ENCODE measurements around the gene ADGRD2. TPM values are rescaled to one million over a fixed set of nuclear protein-coding genes. Genes with fewer than 3 reads are reported as not detected.

The ADGRD2 gene
- total and polyA plus RNA-seq, 4 donors: not detected

DNA sequence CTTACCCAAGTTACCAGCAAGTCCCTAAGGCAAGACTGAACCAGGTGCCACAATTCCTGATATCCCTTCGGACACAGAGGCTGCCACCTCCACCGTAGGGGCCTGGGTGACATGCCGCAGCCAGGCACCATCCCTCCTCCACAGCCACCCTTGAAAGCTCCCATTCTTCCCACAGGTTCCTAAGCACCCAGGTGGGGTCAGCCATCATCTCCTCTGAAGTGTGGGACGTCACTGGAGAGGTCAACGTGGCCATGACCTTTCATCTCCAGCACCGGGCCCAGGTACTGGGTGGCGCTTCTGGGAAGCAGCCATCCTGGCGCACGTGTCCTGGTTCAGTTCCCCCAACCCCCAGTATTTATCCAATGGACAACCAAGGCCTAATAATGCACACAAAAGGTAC, 8.2 kb downstream of the ADGRD2 start:
- DNase-seq (ENCODE audit: low spot score): no peak
- Histone ChIP-seq H3K9ac (ENCODE audit: low read depth in 1 of 2, low read length in 2 of 2) (no peak overlapping the region), H3K9me3 (ENCODE audit: control insufficient read depth in 4 of 4, low read length in 3 of 4) (peaks cover 0 to 3% (median 0%) of the 10 kb centered on the region in 4 donors), H3K4me3 (ENCODE audit: low read depth in 1 of 3, low read length in 3 of 3) (no peak overlapping the region), H3K27ac (ENCODE audit: low read depth in 1 of 2, low read length in 2 of 2) (no peak overlapping the region), H3K4me1 (ENCODE audit: control insufficient read depth in 4 of 4, insufficient read depth in 4 of 4, low read length in 3 of 4) (peaks cover 0 to under 1% (median 0%) of the 10 kb centered on the region in 4 donors), H3K36me3 (ENCODE audit: control insufficient read depth in 4 of 4, insufficient read depth in 3 of 4, low read depth in 1 of 4, low read length in 3 of 4) (no peaks in the 10 kb centered on the region), H3K27me3 (ENCODE audit: control insufficient read depth in 4 of 4, insufficient read depth in 4 of 4, low read length in 3 of 4) (no peaks in the 10 kb centered on the region)
- 83% methylated on average over 9 of the region's 9 CpGs for WGBS
- no peak for TF ChIP-seq NR2F2 (IDR thresholded peaks at IDR 0.05)

- no peak for DNase-seq (ENCODE audit: low spot score)
- Histone ChIP-seq H3K27me3 (ENCODE audit: control insufficient read depth in 4 of 4, insufficient read depth in 4 of 4, low read length in 3 of 4) (no peaks in the 10 kb centered on the region), H3K27ac (ENCODE audit: low read depth in 1 of 2, low read length in 2 of 2) (no peak overlapping the region), H3K36me3 (ENCODE audit: control insufficient read depth in 4 of 4, insufficient read depth in 3 of 4, low read depth in 1 of 4, low read length in 3 of 4) (no peaks in the 10 kb centered on the region), H3K9me3 (ENCODE audit: control insufficient read depth in 4 of 4, low read length in 3 of 4) (peaks cover 0 to 3% (median 0%) of the 10 kb centered on the region in 4 donors), H3K4me1 (ENCODE audit: control insufficient read depth in 4 of 4, insufficient read depth in 4 of 4, low read length in 3 of 4) (no peaks in the 10 kb centered on the region), H3K4me3 (ENCODE audit: low read depth in 1 of 3, low read length in 3 of 3) (no peak overlapping the region), H3K9ac (ENCODE audit: low read depth in 1 of 2, low read length in 2 of 2) (no peak overlapping the region)
- TF ChIP-seq EGR1 (IDR thresholded peaks at IDR 0.05; ENCODE audit: low read depth in 2 of 2) (no peak), NR2F2 (IDR thresholded peaks at IDR 0.05) (no peak)
- WGBS: 91% methylated on average over 1 of the region's 1 CpG
Measured at GRCh38 chr9:124462739-124463138, 12.5 kb downstream of the ADGRD2 start.

DNA sequence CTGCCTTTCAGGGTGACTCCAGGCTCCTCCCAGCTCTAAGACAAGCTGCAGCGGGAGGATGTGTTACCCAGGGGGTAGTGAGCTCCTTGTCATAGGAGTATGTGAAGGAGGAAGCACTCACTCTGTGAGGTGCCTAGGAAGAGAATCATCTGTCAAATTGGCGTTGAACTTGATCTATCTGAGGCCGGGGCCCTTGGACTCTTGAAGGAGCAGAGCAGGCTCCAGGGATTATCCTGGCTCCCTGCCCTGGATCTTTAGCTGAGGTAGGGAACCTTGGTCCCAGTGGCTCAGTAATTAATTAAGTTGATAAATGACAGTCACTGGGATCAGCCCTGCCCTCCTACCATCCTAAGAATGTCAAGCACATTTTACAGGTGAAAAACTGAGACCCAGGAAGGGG, 15.5 kb downstream of the ADGRD2 start:
- Histone ChIP-seq H3K27ac (ENCODE audit: low read depth in 1 of 2, low read length in 2 of 2) (no peak overlapping the region), H3K36me3 (ENCODE audit: control insufficient read depth in 4 of 4, insufficient read depth in 3 of 4, low read depth in 1 of 4, low read length in 3 of 4) (no peaks in the 10 kb centered on the region), H3K9ac (ENCODE audit: low read depth in 1 of 2, low read length in 2 of 2) (no peak overlapping the region), H3K27me3 (ENCODE audit: control insufficient read depth in 4 of 4, insufficient read depth in 4 of 4, low read length in 3 of 4) (no peaks in the 10 kb centered on the region), H3K9me3 (ENCODE audit: control insufficient read depth in 4 of 4, low read length in 3 of 4) (peaks cover 0 to 3% (median 0%) of the 10 kb centered on the region in 4 donors), H3K4me3 (ENCODE audit: low read depth in 1 of 3, low read length in 3 of 3) (no peak overlapping the region), H3K4me1 (ENCODE audit: control insufficient read depth in 4 of 4, insufficient read depth in 4 of 4, low read length in 3 of 4) (no peaks in the 10 kb centered on the region)
- DNase-seq (ENCODE audit: low spot score): no peak
- 86% methylated on average over 3 of the region's 3 CpGs for WGBS
- TF ChIP-seq JUND (IDR thresholded peaks at IDR 0.05) (no peak), HNF4A (conservative IDR thresholded peaks at IDR 0.05) (no peak), FOXA1 (IDR thresholded peaks at IDR 0.05) (no peak), TAF1 (conservative IDR thresholded peaks at IDR 0.05) (no peak), SP1 (IDR thresholded peaks at IDR 0.05) (no peak), CTCF (IDR thresholded peaks at IDR 0.05; ENCODE audit: low read depth, low read length, missing input control) (no peak), RAD21 (IDR thresholded peaks at IDR 0.05) (no peak), REST (IDR thresholded peaks at IDR 0.05) (no peak), RXRA (IDR thresholded peaks at IDR 0.05) (no peak), HNF4G (IDR thresholded peaks at IDR 0.05) (no peak), YY1 (IDR thresholded peaks at IDR 0.05) (no peak), EGR1 (IDR thresholded peaks at IDR 0.05; ENCODE audit: low read depth in 2 of 2) (no peak), FOXA2 (IDR thresholded peaks at IDR 0.05) (no peak), NR2F2 (IDR thresholded peaks at IDR 0.05) (no peak), GABPA (IDR thresholded peaks at IDR 0.05 in 1 of 2, conservative IDR thresholded peaks at IDR 0.05 in 1 of 2) (no peak)
- TF ChIP-seq, protein P1, sequence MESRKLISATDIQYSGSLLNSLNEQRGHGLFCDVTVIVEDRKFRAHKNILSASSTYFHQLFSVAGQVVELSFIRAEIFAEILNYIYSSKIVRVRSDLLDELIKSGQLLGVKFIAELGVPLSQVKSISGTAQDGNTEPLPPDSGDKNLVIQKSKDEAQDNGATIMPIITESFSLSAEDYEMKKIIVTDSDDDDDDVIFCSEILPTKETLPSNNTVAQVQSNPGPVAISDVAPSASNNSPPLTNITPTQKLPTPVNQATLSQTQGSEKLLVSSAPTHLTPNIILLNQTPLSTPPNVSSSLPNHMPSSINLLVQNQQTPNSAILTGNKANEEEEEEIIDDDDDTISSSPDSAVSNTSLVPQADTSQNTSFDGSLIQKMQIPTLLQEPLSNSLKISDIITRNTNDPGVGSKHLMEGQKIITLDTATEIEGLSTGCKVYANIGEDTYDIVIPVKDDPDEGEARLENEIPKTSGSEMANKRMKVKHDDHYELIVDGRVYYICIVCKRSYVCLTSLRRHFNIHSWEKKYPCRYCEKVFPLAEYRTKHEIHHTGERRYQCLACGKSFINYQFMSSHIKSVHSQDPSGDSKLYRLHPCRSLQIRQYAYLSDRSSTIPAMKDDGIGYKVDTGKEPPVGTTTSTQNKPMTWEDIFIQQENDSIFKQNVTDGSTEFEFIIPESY (IDR thresholded peaks at IDR 0.05): no peak
- TF ChIP-seq, protein P2, sequence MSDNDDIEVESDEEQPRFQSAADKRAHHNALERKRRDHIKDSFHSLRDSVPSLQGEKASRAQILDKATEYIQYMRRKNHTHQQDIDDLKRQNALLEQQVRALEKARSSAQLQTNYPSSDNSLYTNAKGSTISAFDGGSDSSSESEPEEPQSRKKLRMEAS (IDR thresholded peaks at IDR 0.05): no peak
- TF ChIP-seq, protein P3, sequence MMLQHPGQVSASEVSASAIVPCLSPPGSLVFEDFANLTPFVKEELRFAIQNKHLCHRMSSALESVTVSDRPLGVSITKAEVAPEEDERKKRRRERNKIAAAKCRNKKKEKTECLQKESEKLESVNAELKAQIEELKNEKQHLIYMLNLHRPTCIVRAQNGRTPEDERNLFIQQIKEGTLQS (IDR thresholded peaks at IDR 0.05): no peak
